ENCODE measurements around the gene XPOT. TPM values are rescaled to one million over a fixed set of nuclear protein-coding genes. Genes with fewer than 3 reads are reported as not detected.
A peak's percentile ranks its signal among the peaks of the same experiment; 100 is the strongest.

XPOT gene
- total RNA-seq, 1 donor: 237 TPM

DNA sequence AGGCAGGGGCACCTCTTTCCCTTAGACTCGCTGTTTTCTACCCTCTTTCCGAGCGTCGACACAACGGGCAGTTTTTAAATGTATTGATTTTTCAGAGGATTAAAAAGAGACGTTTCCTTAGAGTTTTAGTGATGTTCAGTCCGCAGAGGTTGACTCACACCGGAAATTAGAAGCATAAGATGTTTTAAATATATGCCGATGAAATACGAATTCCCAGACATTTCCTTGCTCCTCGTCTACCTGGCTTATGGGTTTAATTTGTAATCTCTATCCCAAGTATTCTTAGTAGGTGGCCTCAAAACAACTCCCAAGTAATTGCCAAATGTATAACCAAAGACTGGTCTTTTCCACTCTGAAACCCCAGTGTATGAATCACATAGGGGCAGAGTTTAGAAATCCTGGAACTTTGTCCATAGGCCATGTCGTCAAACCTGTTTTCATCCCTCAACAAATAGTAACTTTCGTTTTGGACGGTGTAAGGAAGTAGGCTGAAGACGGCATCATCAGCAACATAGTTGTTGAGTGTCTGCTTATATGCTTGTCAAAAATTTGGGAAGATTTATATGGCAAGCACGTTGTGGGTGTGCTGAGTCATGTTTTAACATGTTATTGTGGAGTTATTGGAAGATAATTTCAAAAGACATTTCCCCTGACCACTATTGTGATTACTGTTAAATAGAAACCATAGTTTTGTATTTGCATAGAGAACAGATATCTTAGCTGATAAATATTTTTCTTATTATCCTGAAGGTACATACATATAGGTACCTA is 48.6 kb downstream of the XPOT start:
- peak overlapping the region; percentile 92 for H3K4me3 ChIP-seq (ENCODE audit: low read depth, low read length)
- TF ChIP-seq, protein P1, sequence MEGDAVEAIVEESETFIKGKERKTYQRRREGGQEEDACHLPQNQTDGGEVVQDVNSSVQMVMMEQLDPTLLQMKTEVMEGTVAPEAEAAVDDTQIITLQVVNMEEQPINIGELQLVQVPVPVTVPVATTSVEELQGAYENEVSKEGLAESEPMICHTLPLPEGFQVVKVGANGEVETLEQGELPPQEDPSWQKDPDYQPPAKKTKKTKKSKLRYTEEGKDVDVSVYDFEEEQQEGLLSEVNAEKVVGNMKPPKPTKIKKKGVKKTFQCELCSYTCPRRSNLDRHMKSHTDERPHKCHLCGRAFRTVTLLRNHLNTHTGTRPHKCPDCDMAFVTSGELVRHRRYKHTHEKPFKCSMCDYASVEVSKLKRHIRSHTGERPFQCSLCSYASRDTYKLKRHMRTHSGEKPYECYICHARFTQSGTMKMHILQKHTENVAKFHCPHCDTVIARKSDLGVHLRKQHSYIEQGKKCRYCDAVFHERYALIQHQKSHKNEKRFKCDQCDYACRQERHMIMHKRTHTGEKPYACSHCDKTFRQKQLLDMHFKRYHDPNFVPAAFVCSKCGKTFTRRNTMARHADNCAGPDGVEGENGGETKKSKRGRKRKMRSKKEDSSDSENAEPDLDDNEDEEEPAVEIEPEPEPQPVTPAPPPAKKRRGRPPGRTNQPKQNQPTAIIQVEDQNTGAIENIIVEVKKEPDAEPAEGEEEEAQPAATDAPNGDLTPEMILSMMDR (IDR thresholded peaks at IDR 0.05; ENCODE audit: insufficient read depth, low read length): no peak
- peak; percentile 91 for DNase-seq (ENCODE audit: low read depth)

DNA sequence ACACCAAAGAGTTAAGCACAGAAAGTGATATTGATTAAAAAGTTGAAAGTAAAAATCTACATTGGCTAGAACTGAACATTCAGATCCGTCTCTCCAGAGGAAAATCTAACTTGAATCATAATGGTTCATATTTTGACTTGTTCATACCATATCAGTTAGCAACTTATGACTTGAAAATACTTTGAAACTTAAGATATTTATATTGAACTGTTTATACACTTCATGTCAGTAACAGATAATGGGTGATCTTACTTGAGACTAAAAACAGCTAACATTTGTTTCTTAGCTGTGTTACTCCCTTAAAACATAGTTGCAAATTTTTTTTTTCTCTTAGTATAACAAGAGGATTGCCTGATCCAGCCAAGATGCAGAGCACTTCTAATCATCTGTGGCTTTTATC is 51.3 kb downstream of the XPOT start:
- H3K4me3 ChIP-seq (ENCODE audit: low read depth, low read length): no peak overlapping the region
- no peak for DNase-seq (ENCODE audit: low read depth)
- TF ChIP-seq, protein P1 (IDR thresholded peaks at IDR 0.05; ENCODE audit: insufficient read depth, low read length): no peak

- H3K4me3 ChIP-seq (ENCODE audit: low read depth, low read length): no peak overlapping the region
- TF ChIP-seq, protein P1 (IDR thresholded peaks at IDR 0.05; ENCODE audit: insufficient read depth, low read length): no peak
- no peak for DNase-seq (ENCODE audit: low read depth)
These were observed 51.9 kb downstream of the XPOT start for GRCh38 chr12:64456119-64456518.

- TF ChIP-seq, protein P1 (IDR thresholded peaks at IDR 0.05; ENCODE audit: insufficient read depth, low read length): no peak
- no peak overlapping the region for H3K4me3 ChIP-seq (ENCODE audit: low read depth, low read length)
- no peak for DNase-seq (ENCODE audit: low read depth)
These were observed 52.8 kb downstream of the XPOT start for GRCh38 chr12:64457032-64457431.

GRCh38 chr12:64457466-64457865 is 53.3 kb downstream of the XPOT start:
- DNase-seq (ENCODE audit: low read depth): no peak
- TF ChIP-seq, protein P1 (IDR thresholded peaks at IDR 0.05; ENCODE audit: insufficient read depth, low read length): no peak

GRCh38 chr12:64457923-64458322 is 53.7 kb downstream of the XPOT start:
- H3K4me3 ChIP-seq (ENCODE audit: low read depth, low read length): no peak overlapping the region
- TF ChIP-seq, protein P1 (IDR thresholded peaks at IDR 0.05; ENCODE audit: insufficient read depth, low read length): no peak
- no peak for DNase-seq (ENCODE audit: low read depth)

More at GRCh38 chr12:64457466-64457865, 53.3 kb downstream of the XPOT start:
- no peak overlapping the region for H3K4me3 ChIP-seq (ENCODE audit: low read depth, low read length)

Measured in fibroblast of the aortic adventitia (primary cell).